Esophagus squamous epithelium (tissue), 5 donors: ENCODE data around the gene KIF1A. TPM values are rescaled to one million over a fixed set of nuclear protein-coding genes. Genes with fewer than 3 reads are reported as not detected.
"Not testable (repeated sequence)": the region's sequence is repeated elsewhere in the genome, so short reads cannot be mapped to it uniquely, and the experiment has no call there.

Experiments used
- DNase-seq: peaks from one replicate; lab custom pipeline; 2025; lab: John Stamatoyannopoulos, UW
- H3K27ac ChIP-seq, 4 donors: fragments of 200-600 bp; sonication (generic); one replicate each; pipeline ENCODE4 v1.5.1; 2016 to 2019; ENCODE audit warnings: mild to moderate bottlenecking in 1 of 4
- H3K27me3 ChIP-seq, 4 donors: fragments of 200-600 bp; sonication (generic); 1 replicate in 3 of 4; 2 replicates in 1 of 4; pipeline versions ENCODE4 v1.5.1 to v1.6.0; 2017 to 2021; ENCODE audit warnings: antibody characterized with exemption in 1 of 4
- H3K36me3 ChIP-seq, 3 donors: fragments of 200-600 bp; sonication (generic); one replicate each; pipeline ENCODE4 v1.5.1; 2016 to 2019
- H3K4me1 ChIP-seq, 3 donors: fragments of 200-600 bp; sonication (generic); one replicate each; pipeline ENCODE4 v1.5.1; 2017 to 2019
- H3K4me3 ChIP-seq, 4 donors: fragments of 200-600 bp; sonication (generic); 1 replicate in 3 of 4; 2 replicates in 1 of 4; pipeline ENCODE4 v1.5.1; 2016 to 2019; ENCODE audit warnings: mild to moderate bottlenecking in 2 of 4, moderate library complexity in 1 of 4
- H3K9me3 ChIP-seq, 3 donors: fragments of 200-600 bp; sonication (generic); one replicate each; pipeline ENCODE4 v1.5.1; 2016 to 2019
- POLR2A ChIP-seq, 4 donors: fragments of 450-650 bp; IDR thresholded peaks; one replicate each; pipeline ENCODE4 v1.6.1; 2017; ENCODE audit warnings: antibody characterized with exemption in 4 of 4, mild to moderate bottlenecking in 4 of 4, moderate library complexity in 3 of 4
- WGBS, 2 donors: methylation state at CpG; one replicate each; pipeline ENCODE4 v1.1.5; 2018; 5-methylcytosine and 5-hydroxymethylcytosine counted together
- intact Hi-C: fragments of 100-400 bp; cut with DNase I; formaldehyde crosslinking; loops from one replicate; pipeline ENCODE4 v1.15.0; 2022
- total RNA-seq, 4 donors: library from RNA; depleted of rRNA; stranded (reverse); fragments of >200 nt; gene quantifications; one replicate each; pipeline ENCODE4 v1.1.0, GENCODE V29; 2016
- TF ChIP-seq, protein P1 (sequence below), 6 experiments: fragments of 450-650 bp in 4 of 6; fragments of 200-600 bp in 2 of 6; sonication (generic) in 2 of 6; IDR thresholded peaks; one replicate each; pipeline ENCODE4 v1.5.1; 2016 to 2019; ENCODE audit warnings: antibody characterized with exemption in 6 of 6, mild to moderate bottlenecking in 4 of 6, moderate library complexity in 4 of 6
- donor health status: DM: yes; HTN: yes; CAD: no.

Gene KIF1A
- total RNA-seq, 4 donors from 2014 or later, result 0.15 TPM; not detected in 3

DNA sequence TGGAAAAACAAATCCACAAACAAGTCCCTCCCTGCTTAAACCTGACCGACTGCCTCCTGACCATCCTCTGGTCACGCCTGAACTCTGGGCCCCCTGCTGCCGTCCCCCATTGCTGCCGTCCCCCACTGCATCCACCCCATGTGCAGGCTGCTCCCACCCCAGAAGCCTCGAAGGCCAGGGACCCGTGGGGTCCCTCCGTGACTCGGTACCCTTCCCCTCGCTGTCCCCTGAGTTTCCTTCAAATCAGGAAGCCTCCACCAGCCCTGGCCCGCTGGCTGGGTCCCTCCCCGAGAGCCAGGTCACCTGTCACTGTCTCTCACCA is 30.7 kb upstream of the KIF1A start:
- Histone ChIP-seq H3K4me1 (peaks cover 0 to 10% (median 0%) of the 10 kb centered on the region in 3 donors), H3K27ac (no peak overlapping the region), H3K9me3 (no peaks in the 10 kb centered on the region), H3K27me3 (peaks cover 0 to 4% (median 0%) of the 10 kb centered on the region in 4 donors), H3K4me3 (no peak overlapping the region), H3K36me3 (no peaks in the 10 kb centered on the region)
- intact Hi-C loops, result no loop called here
- no peak for DNase-seq
- WGBS, 2 donors, result 55 to 71% methylated on average over 5 to 7 of the region's 11 CpGs
- no peak for TF ChIP-seq POLR2A (IDR thresholded peaks at IDR 0.05)
- TF ChIP-seq, protein P1, sequence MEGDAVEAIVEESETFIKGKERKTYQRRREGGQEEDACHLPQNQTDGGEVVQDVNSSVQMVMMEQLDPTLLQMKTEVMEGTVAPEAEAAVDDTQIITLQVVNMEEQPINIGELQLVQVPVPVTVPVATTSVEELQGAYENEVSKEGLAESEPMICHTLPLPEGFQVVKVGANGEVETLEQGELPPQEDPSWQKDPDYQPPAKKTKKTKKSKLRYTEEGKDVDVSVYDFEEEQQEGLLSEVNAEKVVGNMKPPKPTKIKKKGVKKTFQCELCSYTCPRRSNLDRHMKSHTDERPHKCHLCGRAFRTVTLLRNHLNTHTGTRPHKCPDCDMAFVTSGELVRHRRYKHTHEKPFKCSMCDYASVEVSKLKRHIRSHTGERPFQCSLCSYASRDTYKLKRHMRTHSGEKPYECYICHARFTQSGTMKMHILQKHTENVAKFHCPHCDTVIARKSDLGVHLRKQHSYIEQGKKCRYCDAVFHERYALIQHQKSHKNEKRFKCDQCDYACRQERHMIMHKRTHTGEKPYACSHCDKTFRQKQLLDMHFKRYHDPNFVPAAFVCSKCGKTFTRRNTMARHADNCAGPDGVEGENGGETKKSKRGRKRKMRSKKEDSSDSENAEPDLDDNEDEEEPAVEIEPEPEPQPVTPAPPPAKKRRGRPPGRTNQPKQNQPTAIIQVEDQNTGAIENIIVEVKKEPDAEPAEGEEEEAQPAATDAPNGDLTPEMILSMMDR (IDR thresholded peaks at IDR 0.05), result no peak

DNA sequence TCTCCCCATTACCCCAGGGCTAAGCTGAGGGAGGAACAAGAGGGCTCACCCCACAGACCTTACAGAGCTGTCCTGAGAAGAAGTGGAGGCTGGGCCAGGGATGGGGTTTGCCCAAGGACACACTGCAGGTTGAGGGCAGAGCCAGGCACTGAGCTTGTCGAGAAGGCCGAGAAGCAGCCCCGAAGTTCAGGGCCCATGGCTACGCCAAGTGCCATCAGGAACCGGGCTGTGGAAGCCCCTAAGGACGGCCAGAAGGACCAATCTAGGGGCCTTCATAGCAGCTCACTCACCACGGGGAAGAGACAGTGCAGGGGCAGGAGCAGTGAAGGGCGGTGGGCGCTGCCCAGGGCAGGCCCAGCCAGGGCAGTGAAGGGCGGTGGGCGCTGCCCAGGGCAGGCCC is 30.0 kb upstream of the KIF1A start:
- Histone ChIP-seq H3K36me3 (no peaks in the 10 kb centered on the region), H3K9me3 (no peaks in the 10 kb centered on the region), H3K27me3 (peaks cover 0 to 5% (median 0%) of the 10 kb centered on the region in 4 donors), H3K27ac (no peak overlapping the region), H3K4me3 (no peak overlapping the region), H3K4me1 (peaks cover 0 to 10% (median 0%) of the 10 kb centered on the region in 3 donors)
- DNase-seq, result no peak
- intact Hi-C loops, result no loop called here
- 76 to 77% methylated on average over 5 to 9 of the region's 11 CpGs for WGBS, 2 donors
- TF ChIP-seq, protein P1 (IDR thresholded peaks at IDR 0.05), result no peak
- TF ChIP-seq POLR2A (IDR thresholded peaks at IDR 0.05), result no peak

DNA sequence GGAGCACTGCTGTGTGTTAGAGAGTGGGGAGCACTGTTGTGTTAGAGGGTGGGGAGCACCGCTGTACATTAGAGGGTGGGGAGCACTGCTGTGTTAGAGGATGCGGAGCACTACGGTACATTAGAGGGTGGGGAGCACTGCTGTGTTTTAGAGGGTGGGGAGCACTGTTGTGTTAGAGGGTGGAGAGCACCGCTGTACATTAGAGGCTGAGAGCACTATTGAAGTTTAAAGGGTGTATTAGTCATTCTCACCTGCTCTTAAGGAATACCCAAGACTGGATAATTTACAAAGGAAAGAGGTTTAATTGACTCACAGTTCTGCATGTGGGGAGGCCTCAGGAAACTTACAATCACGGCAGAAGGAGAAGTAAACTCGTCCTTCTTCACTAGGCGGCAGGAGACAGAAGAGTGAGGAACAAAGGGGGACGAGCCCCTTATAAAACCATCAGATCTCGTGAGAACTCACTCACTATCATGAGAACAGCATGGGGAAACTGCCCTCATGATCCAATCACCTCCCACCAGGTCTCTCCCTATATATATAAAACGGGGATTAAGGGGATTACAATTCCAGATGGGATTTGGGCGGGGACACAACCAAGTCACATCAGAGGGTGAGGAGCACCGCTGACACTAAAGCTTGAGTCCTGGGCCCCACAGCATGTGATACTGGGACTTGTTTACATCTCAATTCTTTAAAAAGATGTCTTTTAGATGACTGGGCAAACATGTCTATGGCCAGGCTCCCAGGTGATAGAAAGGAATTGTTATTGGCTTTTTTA is 29.1 kb upstream of the KIF1A start:
- Histone ChIP-seq H3K9me3 (no peaks in the 10 kb centered on the region), H3K27me3 (peaks cover 0 to 5% (median 0%) of the 10 kb centered on the region in 4 donors), H3K4me3 (no peak overlapping the region), H3K27ac (no peak overlapping the region), H3K36me3 (no peaks in the 10 kb centered on the region), H3K4me1 (peaks cover 0 to 10% (median 0%) of the 10 kb centered on the region in 3 donors)
- TF ChIP-seq, protein P1 (IDR thresholded peaks at IDR 0.05), result no peak
- no peak for TF ChIP-seq POLR2A (IDR thresholded peaks at IDR 0.05)
- DNase-seq, result no peak
- intact Hi-C loops, result no loop called here
- WGBS, 2 donors, result 64% methylated on average over 11 to 12 of the region's 12 CpGs

DNA sequence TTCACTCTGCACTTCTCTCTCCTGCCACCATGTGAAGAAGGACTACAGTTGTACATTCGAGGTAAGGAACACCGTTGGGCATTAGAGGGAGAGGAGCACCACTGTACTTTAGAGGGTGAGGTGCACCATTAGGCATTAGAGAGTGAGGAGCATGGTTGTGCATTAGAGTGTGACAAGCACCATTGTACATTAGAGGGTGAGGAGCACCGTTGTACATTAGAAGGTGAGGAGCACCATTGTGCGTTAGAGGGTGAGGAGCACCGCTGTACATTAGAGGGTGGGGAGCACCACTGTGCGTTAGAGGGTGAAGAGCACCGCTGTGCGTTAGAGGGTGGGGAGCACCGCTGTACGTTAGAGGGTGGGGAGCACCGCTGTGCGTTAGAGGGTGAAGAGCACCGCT is 27.8 kb upstream of the KIF1A start:
- Histone ChIP-seq H3K36me3 (no peaks in the 10 kb centered on the region), H3K9me3 (no peaks in the 10 kb centered on the region), H3K4me3 (no peak overlapping the region), H3K4me1 (peaks cover 0 to 10% (median 0%) of the 10 kb centered on the region in 3 donors), H3K27ac (no peak overlapping the region), H3K27me3 (peaks cover 0 to 5% (median 0%) of the 10 kb centered on the region in 4 donors)
- intact Hi-C loops, result no loop called here
- 85 to 87% methylated on average over 12 to 13 of the region's 13 CpGs for WGBS, 2 donors
- DNase-seq, result no peak
- TF ChIP-seq, protein P1 (IDR thresholded peaks at IDR 0.05), result no peak
- no peak for TF ChIP-seq POLR2A (IDR thresholded peaks at IDR 0.05)

DNA sequence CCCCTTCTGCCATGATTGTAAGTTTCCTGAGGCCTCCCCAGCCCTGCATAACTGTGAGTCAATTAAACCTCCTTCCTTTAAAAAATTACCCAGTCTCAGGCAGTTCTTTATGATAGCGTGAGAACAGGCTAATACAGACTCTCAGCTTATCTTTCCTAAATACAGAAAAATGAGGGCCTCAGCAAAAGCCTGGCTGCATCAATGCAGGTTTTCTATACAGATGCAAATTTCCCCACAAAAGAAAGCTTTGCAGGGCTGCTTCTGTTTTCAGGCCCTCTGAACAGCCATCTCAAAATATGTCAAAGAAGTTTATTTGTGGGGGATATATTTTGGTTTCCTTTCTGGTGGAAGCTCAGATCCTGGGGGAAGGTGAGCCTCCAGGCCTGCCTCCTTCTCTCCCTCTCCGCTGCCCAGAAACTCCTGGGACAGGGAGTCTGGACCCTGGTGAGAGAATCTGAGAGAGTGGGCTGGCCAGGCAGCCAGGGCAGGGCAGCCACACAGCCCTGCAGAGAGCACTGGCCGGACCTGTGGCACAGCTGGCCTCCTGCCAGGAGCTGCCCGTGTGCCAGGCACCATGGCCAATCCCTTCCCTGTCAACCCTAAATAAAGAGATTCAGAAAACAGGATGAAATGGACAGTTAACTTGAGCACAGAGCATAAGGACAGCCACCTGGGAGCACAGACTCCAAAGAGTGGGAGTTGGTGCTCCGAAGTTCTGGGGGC is 27.0 kb upstream of the KIF1A start:
- intact Hi-C loops, result no loop called here
- WGBS, 2 donors, result 68 to 78% methylated on average over 1 to 4 of the region's 5 CpGs
- Histone ChIP-seq H3K9me3 (no peaks in the 10 kb centered on the region), H3K4me3 (no peak overlapping the region), H3K27ac (no peak overlapping the region), H3K27me3 (peaks cover 0 to 5% (median 0%) of the 10 kb centered on the region in 4 donors), H3K36me3 (no peaks in the 10 kb centered on the region), H3K4me1 (peaks cover 0 to 10% (median 0%) of the 10 kb centered on the region in 3 donors)
- DNase-seq, result no peak
- TF ChIP-seq, protein P1 (IDR thresholded peaks at IDR 0.05), result no peak
- TF ChIP-seq POLR2A (IDR thresholded peaks at IDR 0.05), result no peak

DNA sequence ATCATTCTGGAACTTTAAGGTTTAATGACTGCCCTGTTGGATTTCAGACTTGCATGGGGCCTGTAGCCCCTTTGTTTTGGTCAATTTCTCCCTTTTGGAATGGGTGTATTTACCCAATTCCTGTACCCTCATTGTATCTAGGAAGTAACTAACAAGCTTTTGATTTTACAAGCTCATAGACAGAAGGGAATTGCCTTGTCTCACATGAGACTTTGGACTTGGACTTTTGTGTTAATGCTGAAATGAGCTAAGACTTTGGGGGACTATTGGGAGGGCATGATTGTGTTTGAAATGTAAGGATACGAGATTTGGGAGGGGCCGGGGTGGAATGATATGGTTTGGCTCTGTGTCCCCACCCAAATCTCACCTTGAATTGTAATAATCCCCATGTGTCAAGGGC is 26.3 kb upstream of the KIF1A start:
- H3K4me1 ChIP-seq, H3K36me3 ChIP-seq, H3K27ac ChIP-seq, DNase-seq, H3K9me3 ChIP-seq, intact Hi-C loops, H3K4me3 ChIP-seq: not testable (repeated sequence)
- H3K27me3 ChIP-seq, result peaks cover 0 to 11% (median 0%) of the 10 kb centered on the region in 4 donors
- 70 to 85% methylated on average over 2 of the region's 2 CpGs for WGBS, 2 donors
